Measurements from ENCODE around the gene PRICKLE2.

Gene PRICKLE2

GRCh38 chr3:64238971-64239667 lies 13.9 kb upstream of the PRICKLE2 start:
- TF ChIP-seq REST (IDR thresholded peaks at IDR 0.05; ENCODE audit: insufficient read depth in 1 of 2, low read depth in 2 of 2, low read length in 2 of 2) (no peak), POLR2AphosphoS5 (IDR thresholded peaks at IDR 0.05; ENCODE audit: low read depth, low read length) (no peak), FOXP2 (optimal IDR thresholded peaks at IDR 0.05; ENCODE audit: borderline replicate concordance, extremely low read depth, extremely low read length, insufficient read depth) (no peak), TAF1 (IDR thresholded peaks at IDR 0.05; ENCODE audit: borderline replicate concordance, insufficient read depth, low read length) (no peak), SIN3A (IDR thresholded peaks at IDR 0.05; ENCODE audit: borderline replicate concordance, insufficient read depth, low read length) (no peak)

DNA sequence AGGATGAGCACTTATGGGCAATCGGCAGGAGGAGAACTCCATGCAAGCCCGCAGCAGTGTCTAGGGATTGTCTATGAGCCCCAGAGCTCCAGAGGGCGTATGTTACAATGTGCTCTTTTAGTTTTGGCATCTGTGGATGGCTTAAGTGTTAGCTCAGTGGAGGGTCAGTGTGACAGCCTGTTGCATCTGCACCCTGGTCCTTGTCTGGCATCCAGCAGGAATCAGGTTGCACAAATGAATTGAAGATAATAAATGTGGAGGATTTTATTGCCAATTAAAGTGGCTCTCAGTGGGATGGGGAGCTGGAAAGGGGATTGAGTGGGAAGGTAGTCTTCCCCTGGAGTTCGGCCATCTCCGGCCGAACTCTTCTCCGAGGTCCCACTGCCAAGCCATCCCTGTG lies 11.8 kb upstream of the PRICKLE2 start:
- TF ChIP-seq FOXP2 (optimal IDR thresholded peaks at IDR 0.05; ENCODE audit: borderline replicate concordance, extremely low read depth, extremely low read length, insufficient read depth): no peak
- no peak for TF ChIP-seq SIN3A (IDR thresholded peaks at IDR 0.05; ENCODE audit: borderline replicate concordance, insufficient read depth, low read length)
- TF ChIP-seq TAF1 (IDR thresholded peaks at IDR 0.05; ENCODE audit: borderline replicate concordance, insufficient read depth, low read length): no peak
- no peak for TF ChIP-seq REST (IDR thresholded peaks at IDR 0.05; ENCODE audit: insufficient read depth in 1 of 2, low read depth in 2 of 2, low read length in 2 of 2)
- TF ChIP-seq POLR2AphosphoS5 (IDR thresholded peaks at IDR 0.05; ENCODE audit: low read depth, low read length): no peak

- no peak for TF ChIP-seq FOXP2 (optimal IDR thresholded peaks at IDR 0.05; ENCODE audit: borderline replicate concordance, extremely low read depth, extremely low read length, insufficient read depth)
- TF ChIP-seq SIN3A (IDR thresholded peaks at IDR 0.05; ENCODE audit: borderline replicate concordance, insufficient read depth, low read length): no peak
- TF ChIP-seq POLR2AphosphoS5 (IDR thresholded peaks at IDR 0.05; ENCODE audit: low read depth, low read length): no peak
- no peak for TF ChIP-seq TAF1 (IDR thresholded peaks at IDR 0.05; ENCODE audit: borderline replicate concordance, insufficient read depth, low read length)
- TF ChIP-seq REST (IDR thresholded peaks at IDR 0.05; ENCODE audit: insufficient read depth in 1 of 2, low read depth in 2 of 2, low read length in 2 of 2): no peak
Measured at GRCh38 chr3:64235605-64236004, 10.3 kb upstream of the PRICKLE2 start.

- TF ChIP-seq TAF1 (IDR thresholded peaks at IDR 0.05; ENCODE audit: borderline replicate concordance, insufficient read depth, low read length) (no peak), POLR2AphosphoS5 (IDR thresholded peaks at IDR 0.05; ENCODE audit: low read depth, low read length) (no peak), SIN3A (IDR thresholded peaks at IDR 0.05; ENCODE audit: borderline replicate concordance, insufficient read depth, low read length) (no peak), FOXP2 (optimal IDR thresholded peaks at IDR 0.05; ENCODE audit: borderline replicate concordance, extremely low read depth, extremely low read length, insufficient read depth) (no peak), REST (IDR thresholded peaks at IDR 0.05; ENCODE audit: insufficient read depth in 1 of 2, low read depth in 2 of 2, low read length in 2 of 2) (no peak)
Measured at GRCh38 chr3:64234571-64234970, 9.3 kb upstream of the PRICKLE2 start.

Data from PFSK-1 (cell line).